NT2/D1 (cell line): ENCODE data around the gene TSEN2.

Source experiments
- YY1 ChIP-seq: IDR thresholded peaks from 2 replicates; pipeline ENCODE4 v1.6.1; 2011; ENCODE audit not compliant: insufficient read length, insufficient read depth
- ZNF274 ChIP-seq: IDR thresholded peaks from 2 replicates; pipeline ENCODE4 v1.6.1; 2011; ENCODE audit warnings: mild to moderate bottlenecking, low read depth, low read length

- TF ChIP-seq YY1, result no peak
- no peak for TF ChIP-seq ZNF274
Observed at GRCh38 chr3:12467746-12468145, 16.5 kb upstream of the TSEN2 start.
